Left renal pelvis (tissue), 4 donors: Measurements from ENCODE around the gene BUD23. TPM values are rescaled to one million over a fixed set of nuclear protein-coding genes. Genes with fewer than 3 reads are reported as not detected.

Source experiments
- DNase-seq, 4 donors: peaks; one replicate each; pipeline ENCODE4 v3.0.0-alpha.2; 2013; ENCODE audit warnings: low read depth in 4 of 4, low spot score in 3 of 4
- polyA plus RNA-seq, 4 donors: library from polyadenylated mRNA; unstranded; fragments of 120-200 nt; gene quantifications; one replicate each; pipeline ENCODE4 v1.2.1, GENCODE V29; 2013; ENCODE audit not compliant: insufficient read length in 4 of 4

The BUD23 gene
- polyA plus RNA-seq, 4 donors: 65.4 to 98.8 (median 80.8) TPM

- peak; percentile 91 to 93 (median 92) for DNase-seq
These were observed 55.4 kb downstream of the BUD23 start, which contains the start of gene ABHD11 for GRCh38 chr7:73738612-73739386. TSS of gene ABHD11 (minus strand) at chr7:73738802. CDS start at chr7:73738770, 32 bp downstream.

GRCh38 chr7:73739387-73739767 is 56.0 kb downstream of the BUD23 start:
- no peak for DNase-seq

GRCh38 chr7:73740212-73740611 is 56.8 kb downstream of the BUD23 start:
- DNase-seq: no peak

GRCh38 chr7:73740771-73741170 is 57.4 kb downstream of the BUD23 start:
- DNase-seq: no peak

GRCh38 chr7:73741600-73741999 is 58.2 kb downstream of the BUD23 start:
- peak in 1 of 4 donors; percentile 58 for DNase-seq

- peak in 2 of 4 donors; percentile 57 to 70 for DNase-seq
These were observed 58.9 kb downstream of the BUD23 start for GRCh38 chr7:73742338-73742752.

- peak; percentile 82 to 92 (median 86) for DNase-seq
These were observed 59.6 kb downstream of the BUD23 start for GRCh38 chr7:73742753-73743641.

GRCh38 chr7:73746378-73746777 is 63.0 kb downstream of the BUD23 start:
- DNase-seq: no peak

Other genes starting within 250 kb of the BUD23 start
- gene FZD9, start 249.8 kb upstream of the BUD23 start, polyA plus RNA-seq: under 1 TPM; 0.35 to 0.60 (median 0.43) TPM
- gene BAZ1B, start 161.3 kb upstream of the BUD23 start, polyA plus RNA-seq: 10 to 100 TPM; 66.7 to 80.1 (median 72.3) TPM
- 10 to 100 TPM; 30.9 to 45.2 (median 37.6) TPM for gene BCL7B, start 125.9 kb upstream of the BUD23 start, polyA plus RNA-seq
- gene TBL2, start 105.0 kb upstream of the BUD23 start, polyA plus RNA-seq: 10 to 100 TPM; 37.0 to 46.1 (median 42.2) TPM
- gene MLXIPL, start 59.1 kb upstream of the BUD23 start, polyA plus RNA-seq: 1 to 10 TPM; 1.5 to 9.5 (median 3.4) TPM
- gene VPS37D, start 15.8 kb upstream of the BUD23 start, polyA plus RNA-seq: 10 to 100 TPM in 2 of 4 donors, 1 to 10 TPM in 2; 7.0 to 18.1 (median 10.6) TPM
- 10 to 100 TPM in 3 of 4 donors, 1 to 10 TPM in 1; 8.3 to 12.0 (median 11.1) TPM for gene DNAJC30, start 144 bp upstream of the BUD23 start, polyA plus RNA-seq
- gene STX1A, start 36.1 kb downstream of the BUD23 start, polyA plus RNA-seq: 10 to 100 TPM in 1 of 4 donors, 1 to 10 TPM in 3; 7.1 to 16.1 (median 7.6) TPM
- 10 to 100 TPM in 3 of 4 donors, 1 to 10 TPM in 1; 9.0 to 35.1 (median 24.6) TPM for gene ABHD11, start 55.2 kb downstream of the BUD23 start, polyA plus RNA-seq
- gene CLDN3, start 86.7 kb downstream of the BUD23 start, polyA plus RNA-seq: 10 to 100 TPM in 3 of 4 donors, 1 to 10 TPM in 1; 1.8 to 62.9 (median 28.5) TPM
- 100 to 1,000 TPM in 1 of 4 donors, 10 to 100 TPM in 2, 1 to 10 TPM in 1; 3.7 to 111 (median 66.3) TPM for gene CLDN4, start 147.4 kb downstream of the BUD23 start, polyA plus RNA-seq
- 10 to 100 TPM in 1 of 4 donors, 1 to 10 TPM in 3; 1.8 to 19.0 (median 6.2) TPM for gene METTL27, start 158.9 kb downstream of the BUD23 start, polyA plus RNA-seq
- not detected for gene TMEM270, start 177.6 kb downstream of the BUD23 start, polyA plus RNA-seq